HepG2 (cell line): ENCODE measurements around the gene STIM2. TPM values are rescaled to one million over a fixed set of nuclear protein-coding genes. Genes with fewer than 3 reads are reported as not detected.

Source experiments
- ATAC-seq: fragments of 200-7000 bp; cut with Tn5 transposase; 3 replicates; pipeline ENCODE4 v1.9.1; 2020; ENCODE audit warnings: mild to moderate bottlenecking, moderate library complexity
- BruUV-seq: library from RNA; stranded (reverse); fragments of 400-500 nt; replicated peaks from 2 replicates; lab custom pipeline; 2021; lab: Mats Ljungman, UMichigan
- CTCF ChIA-PET: fragments of 300-600 bp; formaldehyde crosslinking; extraction: SDS; loops from one replicate; lab custom pipeline; 2021; ENCODE audit warnings: low total read pairs, inconsistent platforms, low intra/inter-chr PET ratio; lab: Yijun Ruan, JAX
- POLR2A ChIA-PET: fragments of 350-600 bp; sonication (Branson Sonifier 250); formaldehyde crosslinking; loops from one replicate; lab custom pipeline; 2020; ENCODE audit warnings: antibody characterized with exemption, inconsistent platforms; lab: Yijun Ruan, JAX
- DNase-seq: peaks from one replicate; pipeline ENCODE4 v3.0.0-alpha.2; 2015; ENCODE audit warnings: low spot score
- FAIRE-seq: peaks from 3 replicates; lab custom pipeline; 2011; peaks lifted over from hg19 to GRCh38; lab: Jason Lieb, UNC
- H2AFZ ChIP-seq: one replicate; pipeline ENCODE4 v1.6.1; 2011; ENCODE audit warnings: low read length, inconsistent platforms
- H3K27ac ChIP-seq: fragments of 300-600 bp; 3 replicates; pipeline ENCODE4 v1.8.0; 2011; ENCODE audit warnings: mixed run types, mild to moderate bottlenecking, mixed read lengths, low read length, inconsistent platforms; ENCODE audit not compliant: insufficient read depth; ENCODE audit errors: extremely low read length
- H3K27me3 ChIP-seq, 2 experiments: fragments of 200-600 bp in 1 of 2; 2 replicates in 1 of 2; 3 replicates in 1 of 2; pipeline versions ENCODE4 v1.6.0 to v1.8.0; 2011; ENCODE audit warnings: low read length in 2 of 2, mild to moderate bottlenecking in 2 of 2, moderate library complexity in 2 of 2, inconsistent platforms in 1 of 2; ENCODE audit not compliant: insufficient read depth in 2 of 2, control insufficient read depth in 1 of 2
- H3K36me3 ChIP-seq, 2 experiments: fragments of 200-600 bp in 1 of 2; replicated peaks in 1 of 2; 2 replicates in 1 of 2; 3 replicates in 1 of 2; pipeline versions ENCODE4 v1.5.1 to v1.8.0; 2011; ENCODE audit warnings: low read length in 2 of 2, inconsistent platforms in 1 of 2; ENCODE audit not compliant: insufficient read depth in 2 of 2, control insufficient read depth in 1 of 2
- H3K4me1 ChIP-seq: 2 replicates; pipeline ENCODE4 v1.5.1; 2012; ENCODE audit warnings: low read length, inconsistent platforms; ENCODE audit not compliant: insufficient read depth
- H3K4me2 ChIP-seq: 2 replicates; pipeline ENCODE4 v1.6.0; 2011; ENCODE audit warnings: low read depth, low read length, inconsistent platforms
- H3K4me3 ChIP-seq, 3 experiments: fragments of 200-600 bp in 1 of 3; sonication (generic), shearing (Covaris generic) in 1 of 3; replicated peaks in 1 of 3; 2 replicates each; pipeline ENCODE4 v1.5.1; 2011 to 2016; ENCODE audit warnings: low read length in 3 of 3, inconsistent platforms in 2 of 3, low read depth in 2 of 3, mild to moderate bottlenecking in 2 of 3, control low read depth in 1 of 3, mixed read lengths in 1 of 3; ENCODE audit not compliant: insufficient read depth in 1 of 3
- H3K79me2 ChIP-seq: one replicate; pipeline ENCODE4 v1.6.1; 2011; ENCODE audit warnings: low read length, inconsistent platforms; ENCODE audit not compliant: insufficient read depth
- H3K9ac ChIP-seq: 2 replicates; pipeline ENCODE4 v1.6.0; 2011; ENCODE audit warnings: mild to moderate bottlenecking, low read depth, low read length, inconsistent platforms; ENCODE audit not compliant: insufficient read depth
- H3K9me3 ChIP-seq: 2 replicates; pipeline ENCODE4 v1.5.1; 2012; ENCODE audit warnings: mild to moderate bottlenecking, low read length
- H4K20me1 ChIP-seq: 2 replicates; pipeline ENCODE4 v1.6.0; 2011; ENCODE audit warnings: inconsistent platforms, mild to moderate bottlenecking, low read length, moderate library complexity; ENCODE audit not compliant: insufficient read depth
- ARID5B ChIP-seq: IDR thresholded peaks from 2 replicates; pipeline ENCODE4 v1.4.0; 2020; ENCODE audit warnings: mild to moderate bottlenecking, missing genetic modification reagents
- ATF3 ChIP-seq: sonication (generic); formaldehyde crosslinking; IDR thresholded peaks from 2 replicates; pipeline ENCODE4 v1.4.0; 2020; ENCODE audit warnings: missing genetic modification reagents
- CREB1 ChIP-seq, 2 experiments: fragments of 450-650 bp in 1 of 2; IDR thresholded peaks; 2 replicates each; pipeline ENCODE4 v1.6.1; 2016 to 2017; ENCODE audit warnings: control low read depth in 1 of 2, mild to moderate bottlenecking in 1 of 2, missing compliant biosample characterization in 1 of 2, missing genetic modification characterization in 1 of 2
- EP300 ChIP-seq, 3 experiments: sonication (generic) in 1 of 3; formaldehyde crosslinking in 1 of 3; IDR thresholded peaks; 2 replicates each; pipeline versions ENCODE4 v1.5.1 to v1.6.1; 2011 to 2020; ENCODE audit warnings: low read depth in 2 of 3, low read length in 2 of 3, borderline replicate concordance in 1 of 3, improper control_type of control experiment in 1 of 3, mild to moderate bottlenecking in 1 of 3, missing genetic modification reagents in 1 of 3, moderate library complexity in 1 of 3
- HOXA3 ChIP-seq: sonication (generic); formaldehyde crosslinking; IDR thresholded peaks from 2 replicates; pipeline ENCODE4 v1.5.0; 2020; ENCODE audit warnings: missing genetic modification reagents
- IKZF5 ChIP-seq: IDR thresholded peaks from 2 replicates; pipeline ENCODE4 v1.6.1; 2018; ENCODE audit warnings: missing genetic modification reagents, mild to moderate bottlenecking, missing compliant biosample characterization
- JUN ChIP-seq: sonication (generic); formaldehyde crosslinking; IDR thresholded peaks from 2 replicates; pipeline ENCODE4 v1.4.0; 2020; ENCODE audit warnings: mild to moderate bottlenecking, missing genetic modification reagents
- KLF16 ChIP-seq, 2 experiments: sonication (generic) in 1 of 2; formaldehyde crosslinking in 1 of 2; IDR thresholded peaks; 2 replicates each; pipeline versions ENCODE4 v1.6.1 to v1.8.0; 2016 to 2023; ENCODE audit warnings: missing genetic modification reagents in 2 of 2, missing compliant biosample characterization in 1 of 2
- MEIS2 ChIP-seq: sonication (generic); formaldehyde crosslinking; IDR thresholded peaks from 2 replicates; pipeline ENCODE4 v1.9.0; 2021; ENCODE audit warnings: mild to moderate bottlenecking, missing genetic modification reagents
- NR2F1 ChIP-seq, 2 experiments: fragments of 450-650 bp in 1 of 2; formaldehyde crosslinking in 1 of 2; IDR thresholded peaks; 2 replicates each; pipeline versions ENCODE4 v1.5.0 to v1.6.1; 2016 to 2020; ENCODE audit warnings: mild to moderate bottlenecking in 1 of 2, missing compliant biosample characterization in 1 of 2, missing genetic modification reagents in 1 of 2, moderate library complexity in 1 of 2
- SALL1 ChIP-seq: sonication (generic); formaldehyde crosslinking; IDR thresholded peaks from 2 replicates; pipeline ENCODE4 v1.8.0; 2022; ENCODE audit warnings: mild to moderate bottlenecking, missing genetic modification reagents
- ZMYM4 ChIP-seq: sonication (generic); formaldehyde crosslinking; IDR thresholded peaks from 2 replicates; pipeline ENCODE4 v1.8.1; 2023; ENCODE audit warnings: mild to moderate bottlenecking, missing genetic modification reagents
- ZNF563 ChIP-seq: sonication (generic); formaldehyde crosslinking; IDR thresholded peaks from 2 replicates; pipeline ENCODE4 v1.8.0; 2022; ENCODE audit warnings: mild to moderate bottlenecking, moderate library complexity, missing genetic modification reagents
- ZNF644 ChIP-seq: IDR thresholded peaks from 2 replicates; pipeline ENCODE4 v1.6.1; 2016; ENCODE audit warnings: low read depth
- ZNF770 ChIP-seq: sonication (generic); formaldehyde crosslinking; IDR thresholded peaks from 2 replicates; pipeline ENCODE4 v1.5.0; 2020; ENCODE audit warnings: mild to moderate bottlenecking, missing genetic modification reagents
- WGBS: methylation state at CpG from one replicate; pipeline ENCODE4 v1.1.6; 2017; ENCODE audit warnings: low lambda C conversion rate; 5-methylcytosine and 5-hydroxymethylcytosine counted together
- in situ Hi-C: cut with HindIII; loops from 2 replicates; pipeline ENCODE4 v1.10.0; 2017; ENCODE audit warnings: low pct_unique_long_range_greater_than_20kb; ENCODE audit not compliant: extremely low pct_ligation_motif_present
- intact Hi-C: fragments of 100-400 bp; cut with micrococcal nuclease; formaldehyde crosslinking; loops from one replicate; pipeline ENCODE4 v1.10.0; 2022; ENCODE audit not compliant: unreplicated experiment
- polyA plus RNA-seq, 8 experiments: library from polyadenylated mRNA; depleted of rRNA in 3 of 8; stranded (reverse) in 7 of 8; unstranded in 1 of 8; fragments of >200 nt; fragmentation: Illumina TruSeq in 4 of 8; extraction: Trizol in 4 of 8; gene quantifications; 2 replicates each; pipeline versions ENCODE4 v1.2.1 to v1.2.3, GENCODE V29; 2011 to 2016; ENCODE audit warnings: low read depth in 4 of 8, missing spikeins in 1 of 8, mixed read lengths in 1 of 8; ENCODE audit not compliant: insufficient read depth in 1 of 8
- total RNA-seq, 5 experiments: library from RNA; depleted of rRNA; stranded (reverse); fragments of >200 nt; fragmentation: Illumina TruSeq; extraction: Trizol; gene quantifications; 2 replicates each; pipeline ENCODE4 v1.2.3, GENCODE V29; 2016; ENCODE audit warnings: low read depth in 1 of 5

Gene STIM2
- total and polyA plus RNA-seq, 2 of the 13 experiments (the other 11 are each of a cell fraction or from before 2014, with no cell fraction given): 19.3 to 19.4 TPM

- Histone ChIP-seq H3K4me3 (no peak overlapping the region), H3K9ac (no peak overlapping the region), H3K27me3 (no peaks in the 10 kb centered on the region), H3K4me2 (0 out of 2 replicates have a peak overlapping the region, but pooled peaks have one; percentile 1), H4K20me1 (no peaks in the 10 kb centered on the region), H2AFZ (no peak overlapping the region), H3K4me1 (peaks cover 13% of the 10 kb centered on the region), H3K79me2 (no peaks in the 10 kb centered on the region), H3K36me3 (no peaks in the 10 kb centered on the region), H3K9me3 (no peaks in the 10 kb centered on the region), H3K27ac (peak overlapping the region; percentile 5)
- WGBS: 61% methylated on average over 5 of the region's 5 CpGs
- CTCF ChIA-PET: no interaction called here
- POLR2A ChIA-PET: no interaction called here
- no TSS peak for BruUV-seq
- intact Hi-C loops (no loop called here), in situ Hi-C loops (no loop called here)
- ATAC-seq (peak; percentile 100), DNase-seq (peak; percentile 75), FAIRE-seq (peak; percentile 40)
- peak; percentile 25; the same call in 1 of the 2 replicates for TF ChIP-seq HOXA3 (CRISPR knock-in tag)
- peak; percentile 73 for TF ChIP-seq ZNF770 (CRISPR knock-in tag)
- peak; percentile 84 for TF ChIP-seq ARID5B (CRISPR knock-in tag)
- peak; percentile 95 for TF ChIP-seq ATF3
- TF ChIP-seq ZMYM4 (CRISPR knock-in tag): peak; percentile 67
- 0 out of 2 replicates have a peak, but pooled peaks have one; percentile 55 for TF ChIP-seq IKZF5 (CRISPR knock-in tag)
- TF ChIP-seq CREB1 (IDR thresholded peaks at IDR 0.05): no peak
- no peak for TF ChIP-seq CREB1 (CRISPR knock-in tag; IDR thresholded peaks at IDR 0.05)
- TF ChIP-seq ZNF563: peak; percentile 49; the same call in 1 of the 2 replicates
- peak; percentile 70 for TF ChIP-seq SALL1 (CRISPR knock-in tag)
- TF ChIP-seq NR2F1 (CRISPR knock-in tag; IDR thresholded peaks at IDR 0.05): peak; percentile 72 to 83
- peak in 1 of 2 experiments; percentile 6; a peak in 1 of 4 replicates for TF ChIP-seq EP300 (IDR thresholded peaks at IDR 0.05; ENCODE audit: low read depth in 2 of 2, low read length in 2 of 2)
- TF ChIP-seq EP300 (CRISPR knock-in tag; IDR thresholded peaks at IDR 0.05; ENCODE audit: borderline replicate concordance): no peak; the same call in 1 of the 2 replicates
- no peak for TF ChIP-seq MEIS2 (CRISPR knock-in tag)
- TF ChIP-seq JUN (CRISPR knock-in tag): peak; percentile 37; the same call in 1 of the 2 replicates
- TF ChIP-seq KLF16 (CRISPR knock-in tag; IDR thresholded peaks at IDR 0.05): 0 out of 4 replicates have a peak, but pooled peaks of 1 of the 2 experiments have one; percentile 25
- peak; percentile 92 for TF ChIP-seq ZNF644 (CRISPR knock-in tag)
Observed at GRCh38 chr4:26936284-26937065, 75.8 kb downstream of the STIM2 start.
